Stomach smooth muscle (tissue), 2 donors: ENCODE data around the gene ASCL2.

ENCODE experiments used
- H3K27ac ChIP-seq: one replicate; pipeline ENCODE4 v1.7.0; 2013; ENCODE audit warnings: mild to moderate bottlenecking, low read length, inconsistent platforms
- H3K27me3 ChIP-seq, 2 donors: one replicate each; pipeline ENCODE4 v1.7.0; 2013; ENCODE audit warnings: low read length in 2 of 2; ENCODE audit not compliant: insufficient read depth in 2 of 2, control insufficient read depth in 1 of 2
- H3K36me3 ChIP-seq, 2 donors: one replicate each; pipeline ENCODE4 v1.7.0; 2013; ENCODE audit warnings: low read length in 2 of 2; ENCODE audit not compliant: control insufficient read depth in 2 of 2, insufficient read depth in 2 of 2
- H3K4me1 ChIP-seq: one replicate; pipeline ENCODE4 v1.7.0; 2013; ENCODE audit warnings: low read length; ENCODE audit not compliant: control insufficient read depth, insufficient read depth
- H3K4me3 ChIP-seq, 2 donors: one replicate each; pipeline ENCODE4 v1.7.0; 2013; ENCODE audit warnings: low read length in 2 of 2
- H3K9ac ChIP-seq, 2 donors: one replicate each; pipeline ENCODE4 v1.7.0; 2013; ENCODE audit warnings: low read length in 2 of 2, mild to moderate bottlenecking in 1 of 2
- H3K9me3 ChIP-seq, 2 donors: one replicate each; pipeline ENCODE4 v1.7.0; 2013; ENCODE audit warnings: low read length in 2 of 2; ENCODE audit not compliant: control insufficient read depth in 2 of 2
- donor health status: healthy.
- donor health status: Pancreatic carcinoma.

Gene ASCL2

DNA sequence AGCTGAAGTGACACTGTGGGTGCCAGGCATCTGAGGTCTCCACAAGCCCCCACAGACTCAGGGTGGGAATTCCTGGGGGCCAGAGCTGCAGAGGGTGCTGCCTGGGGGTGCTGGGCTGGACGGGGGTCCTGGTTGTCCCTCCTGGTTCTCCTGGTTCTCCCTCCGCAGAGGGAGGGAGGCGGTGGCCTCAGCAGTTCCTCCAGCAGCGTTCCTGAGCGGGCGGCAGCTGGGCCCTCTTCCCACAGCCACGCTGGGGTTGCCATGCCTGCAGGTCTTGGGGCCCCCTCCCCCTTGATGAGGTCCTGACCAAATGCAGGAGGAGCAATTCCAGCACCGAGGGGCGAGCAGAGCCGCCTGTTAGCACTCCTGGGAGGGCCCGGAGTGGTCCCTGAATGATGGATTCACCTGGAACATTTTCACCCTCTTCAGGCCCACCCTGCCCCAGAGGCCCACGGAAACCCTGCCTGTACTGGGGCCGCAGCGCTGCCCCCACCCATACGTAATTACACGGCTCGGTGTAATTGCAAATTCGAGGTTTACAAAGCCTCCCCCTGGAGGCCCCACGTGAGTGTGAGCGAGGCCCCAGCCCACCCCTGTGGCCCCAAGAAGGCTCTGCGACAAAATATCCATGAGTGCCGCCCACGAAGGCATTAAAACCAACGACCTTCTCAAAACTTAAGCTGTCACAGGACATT, 30.7 kb upstream of the ASCL2 start:
- Histone ChIP-seq H3K9me3 (no peaks in the 10 kb centered on the region), H3K27ac (no peak overlapping the region), H3K9ac (no peak overlapping the region), H3K36me3 (no peaks in the 10 kb centered on the region), H3K4me1 (peaks cover 35% of the 10 kb centered on the region), H3K27me3 (no peaks in the 10 kb centered on the region), H3K4me3 (no peak overlapping the region)

DNA sequence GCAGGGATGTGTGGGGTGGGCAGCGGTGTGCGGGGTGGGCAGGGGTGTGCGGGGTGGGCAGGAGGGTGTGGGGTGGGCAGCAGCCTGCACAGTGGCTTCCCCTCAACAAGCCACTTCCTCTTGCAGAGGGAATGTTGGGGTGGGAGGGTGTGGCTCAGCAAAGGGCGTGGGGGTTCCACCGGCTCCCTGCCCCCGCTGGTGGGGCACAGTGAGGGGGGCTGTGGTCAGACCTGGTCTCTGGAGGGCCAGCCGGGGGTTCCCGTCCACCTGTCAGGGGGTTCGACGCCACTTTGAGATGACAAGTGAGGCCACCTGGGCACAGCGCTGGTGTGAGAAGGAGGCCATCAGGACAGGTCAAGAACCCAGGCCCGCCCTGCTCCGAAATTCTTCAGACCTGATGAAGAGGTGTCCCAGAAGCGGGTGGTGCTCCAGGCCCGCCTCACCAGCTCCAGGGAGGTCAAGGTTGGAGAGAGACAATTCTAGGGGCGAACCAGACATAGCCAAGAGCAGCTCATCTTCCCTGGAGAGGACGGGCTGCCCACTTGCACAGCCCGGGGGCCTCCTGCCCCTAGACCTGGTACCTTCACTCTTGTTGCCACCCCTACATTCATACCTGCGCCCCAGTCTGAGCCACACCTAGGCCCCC, 30.0 kb upstream of the ASCL2 start:
- Histone ChIP-seq H3K27ac (no peak overlapping the region), H3K4me3 (no peak overlapping the region), H3K9me3 (no peaks in the 10 kb centered on the region), H3K27me3 (no peaks in the 10 kb centered on the region), H3K9ac (no peak overlapping the region), H3K36me3 (no peaks in the 10 kb centered on the region), H3K4me1 (peaks cover 28% of the 10 kb centered on the region)

DNA sequence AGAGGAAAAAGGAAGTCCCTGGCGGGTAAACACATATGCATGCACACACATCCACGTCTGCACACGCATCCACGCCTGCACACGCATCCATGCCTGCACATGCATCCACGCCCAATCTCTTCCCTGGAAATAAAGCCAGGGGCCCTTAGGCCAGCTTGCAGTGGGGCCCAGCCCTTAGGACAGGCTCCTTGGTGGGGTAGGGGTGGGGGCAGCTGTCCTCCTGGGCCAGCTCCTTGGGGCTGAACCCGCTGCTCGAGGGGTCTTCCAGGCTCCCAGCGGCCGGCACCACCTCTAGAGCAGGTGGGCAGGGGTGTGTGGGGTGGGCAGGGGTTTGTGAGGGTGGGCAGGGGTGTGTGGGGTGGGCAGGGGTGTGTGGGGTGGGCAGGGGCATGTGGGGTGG, 29.4 kb upstream of the ASCL2 start:
- no peaks in the 10 kb centered on the region for H3K36me3 ChIP-seq

DNA sequence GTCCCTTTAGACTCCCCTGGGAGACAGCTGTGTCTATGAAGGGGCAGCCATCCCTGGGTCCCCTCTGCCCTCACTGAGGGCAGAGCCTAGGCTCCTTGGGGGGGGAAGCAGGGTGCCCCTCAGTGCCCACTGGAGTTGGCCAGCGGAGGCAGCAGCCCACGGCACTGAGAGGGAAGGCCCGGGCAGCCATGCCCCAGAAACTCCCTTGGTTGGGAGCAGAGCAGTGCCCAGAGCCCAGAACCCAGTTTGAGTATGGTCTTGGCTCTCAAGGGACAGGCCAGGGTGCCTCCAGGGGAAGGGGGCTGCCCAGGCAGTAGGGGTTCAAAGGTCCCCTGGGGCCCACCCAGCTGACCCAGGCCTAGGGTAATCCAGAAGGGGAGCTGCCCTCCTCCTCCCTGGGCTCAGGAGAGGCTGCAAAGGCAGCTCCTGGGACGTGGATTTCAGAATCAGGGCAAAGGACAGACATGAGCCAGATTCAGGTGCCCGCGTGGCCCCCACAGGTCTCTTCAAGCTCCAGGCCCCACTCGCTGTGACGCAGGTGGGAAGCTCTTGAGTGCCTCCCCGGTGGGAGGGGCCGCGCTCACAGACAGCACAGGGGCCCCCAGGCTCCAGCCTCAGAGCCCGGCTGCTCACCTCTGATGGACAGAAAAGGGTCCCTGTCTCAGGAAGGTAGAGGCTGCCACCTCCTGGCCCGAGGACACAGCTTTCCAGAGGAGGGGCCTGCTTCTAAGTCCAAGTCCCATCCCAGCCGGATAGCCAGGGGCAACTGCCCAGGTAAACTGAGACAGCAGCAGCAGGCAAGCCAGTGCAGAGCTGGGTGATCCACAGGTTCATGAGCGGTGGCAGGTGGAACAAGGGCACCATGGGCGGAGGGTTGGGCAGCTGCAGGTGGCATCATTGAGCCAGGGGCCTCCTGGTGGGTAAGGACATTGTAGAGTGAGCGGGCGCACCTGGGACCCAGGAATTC, 28.7 kb upstream of the ASCL2 start:
- no peak overlapping the region for H3K27ac ChIP-seq
- H3K4me1 ChIP-seq: peaks cover 15% of the 10 kb centered on the region
- H3K27me3 ChIP-seq: no peaks in the 10 kb centered on the region
- H3K9ac ChIP-seq: no peak overlapping the region
- H3K9me3 ChIP-seq: no peaks in the 10 kb centered on the region
- no peaks in the 10 kb centered on the region for H3K36me3 ChIP-seq
- H3K4me3 ChIP-seq: no peak overlapping the region

More for the DNA sequence above, 29.4 kb upstream of the ASCL2 start:
- H3K9ac ChIP-seq: no peak overlapping the region
- H3K4me1 ChIP-seq: peaks cover 22% of the 10 kb centered on the region
- H3K4me3 ChIP-seq: no peak overlapping the region
- H3K27ac ChIP-seq: no peak overlapping the region
- no peaks in the 10 kb centered on the region for H3K9me3 ChIP-seq
- H3K27me3 ChIP-seq: no peaks in the 10 kb centered on the region

DNA sequence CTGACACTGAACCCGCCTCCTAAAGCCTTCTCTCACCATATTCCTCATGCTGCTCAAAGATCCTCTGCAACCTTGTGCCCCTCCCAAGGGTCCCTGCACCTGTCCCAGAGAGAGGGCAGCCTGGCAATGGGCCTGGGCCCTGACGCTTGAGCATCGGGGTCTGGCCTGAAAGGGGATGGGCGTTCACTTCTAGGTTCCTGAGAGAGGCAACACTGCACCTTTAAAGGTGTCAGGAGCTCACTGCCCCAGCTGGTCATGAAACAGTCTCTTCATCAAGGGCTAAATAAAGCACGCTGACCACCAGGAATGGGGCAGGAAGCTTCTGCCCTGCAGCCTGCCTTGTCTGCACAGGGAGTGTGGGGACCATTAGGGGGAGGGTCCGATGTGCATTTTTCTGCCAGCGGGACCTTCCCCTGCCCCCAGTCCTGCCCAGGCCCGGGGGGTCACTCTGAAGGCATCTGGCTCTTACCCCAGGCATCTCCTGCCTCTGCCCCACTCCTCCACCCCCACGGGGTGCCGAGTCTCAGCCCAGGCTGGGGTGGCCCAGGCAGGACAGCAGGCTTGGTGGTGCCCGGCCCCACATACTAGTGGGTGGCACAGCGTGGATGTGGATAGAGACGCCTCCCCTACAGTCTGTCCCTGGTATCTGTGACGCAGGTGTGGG, 27.9 kb upstream of the ASCL2 start:
- no peaks in the 10 kb centered on the region for H3K9me3 ChIP-seq
- H3K4me3 ChIP-seq: no peak overlapping the region
- no peaks in the 10 kb centered on the region for H3K27me3 ChIP-seq
- H3K36me3 ChIP-seq: no peaks in the 10 kb centered on the region
- H3K9ac ChIP-seq: no peak overlapping the region
- no peak overlapping the region for H3K27ac ChIP-seq
- H3K4me1 ChIP-seq: peaks cover 7% of the 10 kb centered on the region

DNA sequence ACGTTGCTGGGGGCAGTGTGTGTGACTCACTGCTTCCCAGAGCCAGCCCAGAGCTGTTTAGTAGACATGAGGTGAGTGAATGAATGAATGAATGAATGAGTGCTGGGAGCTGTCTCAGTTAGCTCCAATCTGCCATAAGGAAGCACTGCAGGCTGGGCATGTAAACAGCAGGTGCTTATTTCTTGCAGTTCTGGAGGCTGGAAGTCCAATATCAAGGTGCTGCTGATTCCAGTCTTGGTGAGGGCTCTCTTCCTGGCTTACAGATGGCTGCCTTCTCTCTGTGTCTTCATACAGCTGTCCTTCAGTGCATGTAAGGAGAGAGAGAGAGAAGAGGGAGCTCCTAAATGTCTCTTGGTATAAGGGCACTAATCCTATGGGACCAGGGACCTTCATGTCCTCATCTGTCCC, 27.2 kb upstream of the ASCL2 start:
- Histone ChIP-seq H3K4me1 (peaks cover 1% of the 10 kb centered on the region), H3K36me3 (no peaks in the 10 kb centered on the region), H3K9ac (no peak overlapping the region), H3K4me3 (no peak overlapping the region), H3K9me3 (no peaks in the 10 kb centered on the region), H3K27ac (no peak overlapping the region), H3K27me3 (no peaks in the 10 kb centered on the region)

DNA sequence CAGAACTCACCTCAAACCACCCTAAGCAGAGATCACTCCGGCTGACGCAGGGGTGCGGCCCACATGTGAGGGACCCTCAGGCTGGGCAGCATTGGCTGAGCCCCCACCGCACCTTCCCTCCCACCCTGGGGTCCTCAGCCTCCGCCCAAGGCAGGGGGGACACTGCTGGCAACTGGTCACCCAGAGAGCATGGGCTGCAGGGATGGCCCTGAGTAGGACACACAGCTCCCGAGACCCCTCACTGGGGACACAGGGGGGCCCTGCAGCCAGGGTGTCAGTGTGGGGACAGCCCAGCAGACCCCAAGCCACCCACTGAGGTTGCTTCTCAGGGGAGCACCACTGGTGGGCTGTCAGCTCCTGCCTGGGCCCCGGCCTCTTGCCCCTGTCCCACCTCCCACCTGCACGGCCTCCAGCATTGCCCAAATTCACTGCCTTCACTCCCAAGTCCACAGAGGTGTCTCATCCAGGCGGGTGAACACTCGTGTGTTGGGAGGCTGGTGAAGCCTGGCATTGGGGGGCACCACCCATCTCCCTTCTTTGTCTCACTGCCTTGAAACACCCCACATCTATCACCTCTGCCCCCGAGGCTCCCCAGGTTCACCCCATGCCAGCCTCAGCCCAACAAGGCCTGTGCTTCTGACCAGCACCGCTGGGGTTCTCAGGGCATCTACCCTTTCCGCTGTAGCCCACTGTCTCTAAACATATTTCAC, 26.7 kb upstream of the ASCL2 start:
- H3K4me1 ChIP-seq: no peaks in the 10 kb centered on the region
- H3K9me3 ChIP-seq: no peaks in the 10 kb centered on the region
- H3K4me3 ChIP-seq: no peak overlapping the region
- H3K27ac ChIP-seq: no peak overlapping the region
- H3K9ac ChIP-seq: no peak overlapping the region
- H3K36me3 ChIP-seq: no peaks in the 10 kb centered on the region
- no peaks in the 10 kb centered on the region for H3K27me3 ChIP-seq

DNA sequence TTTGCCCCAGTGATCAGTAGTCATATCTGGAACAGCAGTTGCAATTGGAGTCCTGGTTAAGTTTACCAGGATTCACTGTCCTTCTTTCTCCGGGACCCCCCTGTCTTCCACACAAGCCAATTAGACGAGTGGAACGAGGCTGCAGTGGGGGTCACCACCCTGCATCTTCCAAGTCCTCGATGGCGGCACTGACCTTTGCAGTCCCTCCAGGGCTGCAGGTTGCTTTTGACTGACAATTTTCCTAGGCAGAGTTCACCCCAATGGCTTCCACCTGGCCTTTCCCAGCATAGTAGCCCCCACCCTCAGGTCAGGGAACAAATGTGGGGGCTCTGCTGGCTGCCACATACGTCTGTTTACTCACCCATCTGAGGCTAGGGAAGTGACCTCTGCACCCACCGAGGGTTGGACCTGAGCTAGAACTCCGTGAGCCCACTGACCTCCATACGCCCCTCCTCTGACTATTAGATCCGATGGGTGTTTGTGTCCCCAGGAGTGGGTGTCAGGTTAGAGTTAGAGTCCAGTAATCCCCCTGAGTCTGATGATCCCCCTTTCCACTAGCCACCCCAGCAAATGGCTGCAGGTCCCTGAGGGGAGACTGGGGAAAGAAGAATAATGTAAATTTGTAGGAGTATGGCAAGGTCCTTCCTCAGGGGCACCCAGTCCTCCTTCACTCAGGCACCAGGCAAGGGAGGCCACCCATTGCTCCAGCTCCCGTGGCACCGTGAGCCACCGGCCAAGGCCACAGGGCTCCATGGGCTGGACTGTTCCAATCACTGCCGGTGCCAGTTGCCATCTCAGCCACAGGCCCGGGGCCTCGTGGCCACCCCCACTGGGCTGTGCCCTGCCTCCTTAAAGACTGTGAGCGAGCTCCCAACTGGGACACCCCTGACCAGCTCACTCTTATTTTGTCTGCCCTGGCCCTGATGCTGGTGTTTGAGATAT, 25.9 kb upstream of the ASCL2 start:
- Histone ChIP-seq H3K36me3 (no peaks in the 10 kb centered on the region), H3K27ac (no peak overlapping the region), H3K27me3 (no peaks in the 10 kb centered on the region), H3K4me1 (no peaks in the 10 kb centered on the region), H3K9ac (no peak overlapping the region), H3K9me3 (no peaks in the 10 kb centered on the region), H3K4me3 (no peak overlapping the region)

DNA sequence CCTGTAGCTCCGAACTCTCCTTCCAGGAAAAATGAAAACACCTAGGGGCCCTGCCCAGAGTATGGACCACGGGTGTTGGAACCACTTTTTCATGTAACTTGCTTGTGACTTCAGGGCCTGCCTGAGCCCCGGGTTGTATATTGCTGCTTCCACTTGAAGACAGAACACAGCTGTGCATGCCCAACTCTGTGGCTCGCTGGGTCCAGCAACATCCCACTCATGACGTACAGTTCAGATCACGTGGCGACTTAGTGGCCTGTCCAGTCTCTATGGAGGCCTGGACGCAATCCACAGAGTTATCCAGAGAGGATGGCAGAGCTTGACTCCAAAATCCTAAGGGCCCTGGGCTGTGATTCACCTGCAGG, 24.5 kb upstream of the ASCL2 start:
- Histone ChIP-seq H3K36me3 (no peaks in the 10 kb centered on the region), H3K9ac (no peak overlapping the region), H3K27me3 (peaks cover 0 to 8% of the 10 kb centered on the region in 2 donors), H3K27ac (no peak overlapping the region), H3K4me3 (no peak overlapping the region), H3K9me3 (no peaks in the 10 kb centered on the region), H3K4me1 (no peaks in the 10 kb centered on the region)
